DOHH2 (cell line): Measurements from ENCODE around the gene HBZ.
A peak's percentile ranks its signal among the peaks of the same experiment; 100 is the strongest.

Source experiments
- H3F3A ChIP-seq: fragments of 200-600 bp; sonication (generic), shearing (Covaris generic); 2 replicates; pipeline ENCODE4 v1.6.0; 2016; ENCODE audit warnings: antibody characterized with exemption, mild to moderate bottlenecking; ENCODE audit not compliant: control insufficient read depth, insufficient read depth
- H3K27ac ChIP-seq: fragments of 200-600 bp; sonication (generic); 2 replicates; pipeline ENCODE4 v1.5.1; 2014; ENCODE audit warnings: low read depth, mild to moderate bottlenecking, low read length, moderate library complexity
- H3K27me3 ChIP-seq: fragments of 200-600 bp; sonication (generic); 2 replicates; pipeline ENCODE4 v1.6.1; 2014; ENCODE audit warnings: mild to moderate bottlenecking, low read length, mixed read lengths; ENCODE audit not compliant: control insufficient read depth
- H3K36me3 ChIP-seq: fragments of 200-600 bp; sonication (generic); 2 replicates; pipeline ENCODE4 v1.6.1; 2014; ENCODE audit warnings: mild to moderate bottlenecking, low read length, moderate library complexity, mixed read lengths; ENCODE audit not compliant: control insufficient read depth
- H3K4me1 ChIP-seq: fragments of 200-600 bp; sonication (generic); 2 replicates; pipeline ENCODE4 v1.6.1; 2014; ENCODE audit warnings: mild to moderate bottlenecking, low read length, mixed read lengths; ENCODE audit not compliant: control insufficient read depth
- H3K4me2 ChIP-seq: fragments of 200-600 bp; sonication (generic); 2 replicates; pipeline ENCODE4 v1.6.0; 2014; ENCODE audit warnings: mild to moderate bottlenecking, low read length, moderate library complexity
- H3K4me3 ChIP-seq: fragments of 200-600 bp; sonication (generic); 2 replicates; pipeline ENCODE4 v1.5.1; 2014; ENCODE audit warnings: mild to moderate bottlenecking, low read length, mixed read lengths
- H3K79me2 ChIP-seq: fragments of 200-600 bp; sonication (generic); 2 replicates; pipeline ENCODE4 v1.6.1; 2014; ENCODE audit warnings: mild to moderate bottlenecking, low read length, mixed read lengths; ENCODE audit not compliant: control insufficient read depth
- H3K9me2 ChIP-seq: fragments of 200-600 bp; sonication (generic); replicated peaks from 2 replicates; pipeline ENCODE4 v1.6.1; 2014; ENCODE audit warnings: mild to moderate bottlenecking, low read length, mixed read lengths; ENCODE audit not compliant: control insufficient read depth
- H3K9me3 ChIP-seq: fragments of 200-600 bp; sonication (generic); 2 replicates; pipeline ENCODE4 v1.6.1; 2014; ENCODE audit warnings: antibody characterized with exemption, low read length, mixed read lengths; ENCODE audit not compliant: control insufficient read depth, insufficient read depth
- H4K20me1 ChIP-seq: fragments of 200-600 bp; sonication (generic); 2 replicates; pipeline ENCODE4 v1.6.0; 2014; ENCODE audit warnings: low read depth, mild to moderate bottlenecking, antibody characterized with exemption, low read length, moderate library complexity; ENCODE audit not compliant: control insufficient read depth, insufficient read depth
- EZH2phosphoT487 ChIP-seq: fragments of 200-600 bp; sonication (generic); IDR thresholded peaks from 2 replicates; pipeline ENCODE4 v1.6.1; 2017; ENCODE audit warnings: borderline replicate concordance, mild to moderate bottlenecking, antibody characterized with exemption, low read length, moderate library complexity, mixed read lengths
- TF ChIP-seq, protein P1 (sequence below): fragments of 200-600 bp; sonication (generic); IDR thresholded peaks from one replicate; pipeline ENCODE4 v1.5.1; 2014; ENCODE audit warnings: antibody characterized with exemption, mild to moderate bottlenecking, low read depth, low read length; ENCODE audit not compliant: poor library complexity, severe bottlenecking

The HBZ gene

DNA sequence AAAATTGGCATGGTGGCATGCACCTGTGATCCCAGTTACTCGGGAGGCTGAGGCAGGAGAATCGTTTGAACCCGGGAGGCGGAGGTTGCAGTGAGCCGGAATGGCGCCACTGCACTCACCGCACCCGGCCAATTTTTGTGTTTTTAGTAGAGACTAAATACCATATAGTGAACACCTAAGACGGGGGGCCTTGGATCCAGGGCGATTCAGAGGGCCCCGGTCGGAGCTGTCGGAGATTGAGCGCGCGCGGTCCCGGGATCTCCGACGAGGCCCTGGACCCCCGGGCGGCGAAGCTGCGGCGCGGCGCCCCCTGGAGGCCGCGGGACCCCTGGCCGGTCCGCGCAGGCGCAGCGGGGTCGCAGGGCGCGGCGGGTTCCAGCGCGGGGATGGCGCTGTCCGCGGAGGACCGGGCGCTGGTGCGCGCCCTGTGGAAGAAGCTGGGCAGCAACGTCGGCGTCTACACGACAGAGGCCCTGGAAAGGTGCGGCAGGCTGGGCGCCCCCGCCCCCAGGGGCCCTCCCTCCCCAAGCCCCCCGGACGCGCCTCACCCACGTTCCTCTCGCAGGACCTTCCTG is 27.7 kb downstream of the HBZ start, which contains the start of gene HBQ1:
Gene HBQ1 (plus strand): TSS at position 359 of the 575 bp plus-strand sequence. CDS start 28 bp downstream, at position 387.
- Histone ChIP-seq H3K36me3 (no peaks in the 10 kb centered on the region), H3K79me2 (no peaks in the 10 kb centered on the region), H3F3A (peaks cover 14% of the 10 kb centered on the region), H3K27me3 (peaks cover 18% of the 10 kb centered on the region), H3K4me2 (peak within 1 kb of the TSS; percentile 60), H3K4me3 (peak within 1 kb of the TSS; percentile 39), H3K4me1 (peaks cover 10% of the 10 kb centered on the region), H4K20me1 (no peaks in the 10 kb centered on the region), H3K9me3 (no peaks in the 10 kb centered on the region), H3K27ac (no peak within 1 kb of the TSS), H3K9me2 (no peaks in the 10 kb centered on the region)
- TF ChIP-seq, protein P1, sequence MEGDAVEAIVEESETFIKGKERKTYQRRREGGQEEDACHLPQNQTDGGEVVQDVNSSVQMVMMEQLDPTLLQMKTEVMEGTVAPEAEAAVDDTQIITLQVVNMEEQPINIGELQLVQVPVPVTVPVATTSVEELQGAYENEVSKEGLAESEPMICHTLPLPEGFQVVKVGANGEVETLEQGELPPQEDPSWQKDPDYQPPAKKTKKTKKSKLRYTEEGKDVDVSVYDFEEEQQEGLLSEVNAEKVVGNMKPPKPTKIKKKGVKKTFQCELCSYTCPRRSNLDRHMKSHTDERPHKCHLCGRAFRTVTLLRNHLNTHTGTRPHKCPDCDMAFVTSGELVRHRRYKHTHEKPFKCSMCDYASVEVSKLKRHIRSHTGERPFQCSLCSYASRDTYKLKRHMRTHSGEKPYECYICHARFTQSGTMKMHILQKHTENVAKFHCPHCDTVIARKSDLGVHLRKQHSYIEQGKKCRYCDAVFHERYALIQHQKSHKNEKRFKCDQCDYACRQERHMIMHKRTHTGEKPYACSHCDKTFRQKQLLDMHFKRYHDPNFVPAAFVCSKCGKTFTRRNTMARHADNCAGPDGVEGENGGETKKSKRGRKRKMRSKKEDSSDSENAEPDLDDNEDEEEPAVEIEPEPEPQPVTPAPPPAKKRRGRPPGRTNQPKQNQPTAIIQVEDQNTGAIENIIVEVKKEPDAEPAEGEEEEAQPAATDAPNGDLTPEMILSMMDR = no peak
- TF ChIP-seq EZH2phosphoT487 = no peak

DNA sequence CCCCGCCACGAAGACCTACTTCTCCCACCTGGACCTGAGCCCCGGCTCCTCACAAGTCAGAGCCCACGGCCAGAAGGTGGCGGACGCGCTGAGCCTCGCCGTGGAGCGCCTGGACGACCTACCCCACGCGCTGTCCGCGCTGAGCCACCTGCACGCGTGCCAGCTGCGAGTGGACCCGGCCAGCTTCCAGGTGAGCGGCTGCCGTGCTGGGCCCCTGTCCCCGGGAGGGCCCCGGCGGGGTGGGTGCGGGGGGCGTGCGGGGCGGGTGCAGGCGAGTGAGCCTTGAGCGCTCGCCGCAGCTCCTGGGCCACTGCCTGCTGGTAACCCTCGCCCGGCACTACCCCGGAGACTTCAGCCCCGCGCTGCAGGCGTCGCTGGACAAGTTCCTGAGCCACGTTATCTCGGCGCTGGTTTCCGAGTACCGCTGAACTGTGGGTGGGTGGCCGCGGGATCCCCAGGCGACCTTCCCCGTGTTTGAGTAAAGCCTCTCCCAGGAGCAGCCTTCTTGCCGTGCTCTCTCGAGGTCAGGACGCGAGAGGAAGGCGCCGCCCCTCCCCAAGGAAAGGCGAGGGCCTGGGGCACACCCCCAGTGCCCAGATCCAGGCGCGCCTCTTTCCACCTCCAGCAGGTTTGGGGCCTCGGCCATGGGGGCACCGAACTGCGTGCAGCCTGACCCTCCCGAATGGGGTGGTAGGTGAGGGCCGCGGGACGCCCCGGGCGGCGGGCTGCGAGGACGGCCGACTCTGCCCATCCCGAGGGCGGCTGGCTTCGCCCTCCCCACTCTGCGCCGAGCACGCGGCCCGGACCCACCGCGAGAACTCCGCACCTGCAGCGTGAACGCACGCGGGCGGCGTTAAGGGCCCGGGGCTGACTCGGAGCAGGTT is 28.5 kb downstream of the HBZ start:
- Histone ChIP-seq H3K4me3 (peak overlapping the region; percentile 39), H3K4me1 (peaks cover 10% of the 10 kb centered on the region), H3K36me3 (no peaks in the 10 kb centered on the region), H3K9me3 (no peaks in the 10 kb centered on the region), H3K79me2 (no peaks in the 10 kb centered on the region), H3K27me3 (peaks cover 13% of the 10 kb centered on the region), H3K27ac (no peak overlapping the region), H3K4me2 (peak overlapping the region; percentile 60), H3F3A (peaks cover 14% of the 10 kb centered on the region), H3K9me2 (no peaks in the 10 kb centered on the region), H4K20me1 (no peaks in the 10 kb centered on the region)
- TF ChIP-seq, protein P1 = no peak

DNA sequence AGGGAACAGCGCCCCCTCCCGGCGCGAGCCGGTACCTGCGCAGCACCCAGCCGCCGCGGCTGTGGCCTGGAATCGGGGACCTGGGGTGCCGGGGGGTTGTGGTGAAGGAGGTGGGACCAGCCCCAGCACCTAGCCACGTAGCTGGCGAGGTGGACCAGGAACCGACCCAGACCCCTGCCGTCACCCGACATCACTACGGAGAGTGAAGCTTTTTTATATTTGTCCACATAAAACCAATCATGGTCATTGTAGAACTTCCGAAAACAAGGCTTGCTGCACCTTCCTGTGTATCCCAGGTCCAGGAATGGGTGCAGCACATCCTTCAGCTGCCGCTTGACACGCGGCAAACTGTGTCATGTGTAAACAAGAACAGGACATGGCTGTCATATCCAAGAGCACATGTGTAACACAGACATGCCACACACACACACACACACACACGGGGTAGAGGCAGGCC is 29.1 kb downstream of the HBZ start:
- no peak overlapping the region for H3K27ac ChIP-seq
- peaks cover 10% of the 10 kb centered on the region for H3K4me1 ChIP-seq
- H3K4me2 ChIP-seq = peak overlapping the region; percentile 60
- no peaks in the 10 kb centered on the region for H3K36me3 ChIP-seq
- no peaks in the 10 kb centered on the region for H4K20me1 ChIP-seq
- no peaks in the 10 kb centered on the region for H3K79me2 ChIP-seq
- H3F3A ChIP-seq = peaks cover 14% of the 10 kb centered on the region
- TF ChIP-seq EZH2phosphoT487 = no peak
- TF ChIP-seq, protein P1 = peak; percentile 96
- H3K9me2 ChIP-seq = no peaks in the 10 kb centered on the region
- H3K27me3 ChIP-seq = peaks cover 13% of the 10 kb centered on the region
- H3K4me3 ChIP-seq = peak overlapping the region; percentile 39; the same call in 1 of the 2 replicates
- no peaks in the 10 kb centered on the region for H3K9me3 ChIP-seq
